GM10248 (cell line): ENCODE measurements around the gene TIMM29.

Experiments used
- CTCF ChIA-PET: fragments of 300-600 bp; sonication (Branson Sonifier 250); formaldehyde crosslinking; extraction: SDS; loops from one replicate; lab custom pipeline; 2021; ENCODE audit warnings: antibody characterized with exemption; lab: Yijun Ruan, JAX
- POLR2A ChIA-PET: fragments of 350-650 bp; sonication (Branson Sonifier 250); formaldehyde crosslinking; extraction: SDS; loops from one replicate; lab custom pipeline; 2020; ENCODE audit warnings: antibody characterized with exemption; lab: Yijun Ruan, JAX
- DNase-seq: peaks from one replicate; pipeline ENCODE4 v3.0.0; 2012; ENCODE audit errors: extremely low spot score
- CTCF ChIP-seq: IDR thresholded peaks from 2 replicates; pipeline ENCODE4 v1.5.1; 2012; ENCODE audit warnings: mild to moderate bottlenecking, low read depth; ENCODE audit errors: extremely low read depth, missing control alignments, control extremely low read depth

The TIMM29 gene

DNA sequence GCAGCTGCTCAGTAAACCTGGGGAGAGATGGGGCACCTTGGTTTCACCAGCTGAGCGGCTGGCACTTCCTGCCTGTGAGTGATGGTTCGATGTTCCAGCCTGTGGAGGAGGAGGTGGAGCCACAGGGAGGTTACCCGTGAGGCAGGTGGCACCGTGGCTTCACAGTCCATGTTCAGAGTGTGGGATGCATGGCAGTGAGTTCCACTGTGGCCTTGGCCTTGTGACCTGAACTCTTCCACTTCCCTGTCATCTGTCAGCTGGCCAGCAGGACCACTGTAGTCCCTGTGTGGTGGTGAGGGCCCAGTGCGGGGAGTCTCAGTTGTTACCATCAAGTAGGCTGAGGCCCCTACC lies 49.1 kb downstream of the TIMM29 start:
- DNase-seq = no peak
- TF ChIP-seq CTCF = no peak
- POLR2A ChIA-PET = no interaction called here
- CTCF ChIA-PET = interaction anchor here (1.5 to 3.0 kb wide), 4 partner anchors 8 to 41 kb away, joined by 3 to 8 read pairs (median 6); no protein-coding TSS in a partner anchor
